ENCODE results near the gene FAM241B.

GRCh38 chr10:69661414-69662172 is 31.5 kb downstream of the FAM241B start:
- TF ChIP-seq CTCF (IDR thresholded peaks at IDR 0.05) (no peak), POLR2A (IDR thresholded peaks at IDR 0.05) (no peak)

Measured in body of pancreas (tissue), 4 donors.